NCI-H2196 treated with DMSO at 0.1 percent for 48 hours (cell line): Measurements from ENCODE around the gene AGBL1.

Source experiments
- DNase-seq: peaks from one replicate; lab custom pipeline; 2025; ENCODE audit not compliant: unreplicated experiment; lab: John Stamatoyannopoulos, UW

Gene AGBL1

DNA sequence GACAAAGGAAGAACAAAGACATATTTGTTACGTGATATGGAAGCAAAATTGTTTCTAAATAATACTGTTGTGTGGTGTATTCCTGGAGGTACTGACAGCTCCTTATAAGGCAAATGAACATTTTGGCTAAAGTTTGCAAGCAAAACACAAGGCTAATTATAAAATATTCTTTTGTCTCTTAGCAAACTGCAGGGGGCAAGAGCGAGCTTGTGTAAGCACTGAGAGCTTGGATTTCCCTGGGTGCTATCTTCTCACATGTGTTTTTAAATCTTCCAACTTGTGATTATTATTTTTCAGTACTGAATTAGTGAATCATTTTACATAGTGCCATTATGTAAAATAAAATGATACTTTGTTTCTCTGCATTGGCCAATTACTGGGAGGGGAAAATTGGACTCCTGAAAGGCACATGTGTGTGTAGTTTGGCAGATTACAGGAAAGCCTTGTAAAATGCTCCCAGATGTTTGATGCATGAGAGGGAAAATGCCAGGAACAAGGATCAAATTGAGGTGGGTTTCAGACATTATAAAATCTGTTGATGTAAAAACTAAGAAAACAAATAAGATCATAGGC lies 611.5 kb downstream of the AGBL1 start:
- DNase-seq = no peak

DNA sequence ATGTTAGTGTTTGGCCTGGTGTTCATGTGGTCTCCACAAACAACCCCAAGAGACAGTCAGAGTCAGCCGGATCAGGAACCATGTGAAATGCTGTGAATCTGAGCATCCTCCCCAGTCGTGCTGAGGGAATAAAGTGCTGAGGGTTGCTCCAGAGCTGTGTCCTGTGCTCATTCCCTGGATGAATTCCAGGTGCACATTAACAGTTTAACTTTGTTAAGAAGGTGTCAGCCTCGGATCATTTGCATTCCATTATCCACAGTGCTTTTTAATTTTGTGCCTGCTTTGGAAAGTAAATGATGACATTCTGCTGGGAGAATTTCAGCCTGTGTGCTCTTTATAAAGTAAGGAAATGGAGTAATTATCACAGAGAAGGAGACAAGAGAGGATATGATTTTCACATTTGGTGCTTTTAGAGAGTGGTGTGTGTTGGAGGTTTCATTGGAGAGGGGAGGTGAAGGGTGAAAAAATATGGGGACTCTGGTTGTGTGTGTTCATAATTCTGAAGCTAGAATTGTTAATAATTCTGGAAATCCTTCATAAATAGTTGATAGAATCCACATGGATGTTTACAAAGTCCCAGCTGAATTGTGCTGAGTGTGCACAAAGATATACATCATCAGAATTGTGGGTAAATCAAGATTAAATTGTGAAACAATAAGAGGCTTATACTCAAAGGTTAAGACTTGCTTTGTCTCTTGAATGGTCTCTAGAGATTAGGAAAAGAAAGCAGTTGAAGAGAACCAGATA lies 621.4 kb downstream of the AGBL1 start:
- no peak for DNase-seq

- no peak for DNase-seq
Measured at GRCh38 chr15:86701611-86701963, 621.9 kb downstream of the AGBL1 start.

GRCh38 chr15:86706813-86707212 lies 627.1 kb downstream of the AGBL1 start:
- no peak for DNase-seq

- DNase-seq = no peak
Measured at GRCh38 chr15:86711476-86711875, 631.8 kb downstream of the AGBL1 start.

DNA sequence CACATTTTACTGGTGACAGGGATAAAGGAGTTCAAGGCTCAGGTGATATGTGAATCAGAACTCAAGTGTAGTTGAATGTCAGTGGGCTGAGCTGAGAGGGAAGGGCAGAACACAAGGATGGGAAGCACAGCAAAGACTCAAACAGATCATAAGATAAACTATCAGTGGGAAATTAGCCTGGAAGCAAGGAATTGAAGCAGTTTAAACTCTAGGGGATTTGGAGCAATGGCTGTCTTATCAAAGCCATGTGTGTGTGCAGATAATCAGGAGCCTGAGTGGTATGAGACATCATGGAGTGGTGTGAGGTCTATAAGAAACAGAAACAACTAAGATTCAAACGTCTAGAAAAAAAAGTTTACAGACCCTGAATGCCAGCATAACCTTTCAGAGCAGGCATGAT lies 634.6 kb downstream of the AGBL1 start:
- DNase-seq = no peak

GRCh38 chr15:86725628-86726027 lies 646.0 kb downstream of the AGBL1 start:
- DNase-seq = no peak

GRCh38 chr15:86735247-86736040 lies 655.8 kb downstream of the AGBL1 start:
- no peak for DNase-seq

DNA sequence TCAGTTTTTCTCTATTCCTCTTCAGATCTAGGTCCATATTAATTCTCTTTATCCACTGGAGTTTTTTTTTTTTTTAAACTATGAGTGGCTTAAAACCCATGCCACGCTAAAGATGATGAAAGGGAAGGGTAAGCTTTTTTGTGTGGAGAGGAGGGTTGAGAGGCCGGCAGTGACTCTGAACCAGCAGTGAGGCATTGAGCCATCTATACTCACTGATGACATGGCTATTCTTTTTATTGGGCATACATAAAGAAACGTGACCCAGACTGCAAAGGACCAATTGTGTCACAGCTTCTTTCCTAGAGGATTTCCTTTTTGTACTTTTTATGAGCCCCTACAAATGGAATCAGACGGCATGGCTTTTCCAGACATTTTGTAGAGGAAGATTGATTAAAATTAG lies 662.2 kb downstream of the AGBL1 start:
- DNase-seq = no peak

- DNase-seq = no peak
Measured at GRCh38 chr15:86743283-86743903, 663.7 kb downstream of the AGBL1 start.

- no peak for DNase-seq
Measured at GRCh38 chr15:86744198-86744780, 664.6 kb downstream of the AGBL1 start.

- no peak for DNase-seq
Measured at GRCh38 chr15:86751116-86751515, 671.4 kb downstream of the AGBL1 start.

DNA sequence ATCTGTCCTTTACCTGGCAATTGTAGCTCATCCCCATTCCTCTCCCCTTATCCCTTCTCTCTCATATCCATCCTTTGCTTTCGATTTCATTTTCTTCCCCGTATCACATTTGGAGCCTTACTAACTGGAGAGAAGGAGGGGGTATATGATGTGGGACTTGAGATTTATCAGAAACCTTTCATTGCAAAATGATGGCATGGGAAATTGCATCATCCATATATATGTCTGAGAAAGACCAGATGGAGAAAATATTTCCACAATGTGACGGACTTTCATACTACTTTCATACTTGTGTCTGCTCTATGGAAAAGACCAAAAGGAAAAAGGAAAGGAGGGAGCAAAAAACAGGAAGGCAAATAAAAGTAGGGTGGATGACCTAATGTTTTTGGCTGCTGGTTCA lies 675.2 kb downstream of the AGBL1 start:
- no peak for DNase-seq

- no peak for DNase-seq
Measured at GRCh38 chr15:86756688-86757087, 677.0 kb downstream of the AGBL1 start.

DNA sequence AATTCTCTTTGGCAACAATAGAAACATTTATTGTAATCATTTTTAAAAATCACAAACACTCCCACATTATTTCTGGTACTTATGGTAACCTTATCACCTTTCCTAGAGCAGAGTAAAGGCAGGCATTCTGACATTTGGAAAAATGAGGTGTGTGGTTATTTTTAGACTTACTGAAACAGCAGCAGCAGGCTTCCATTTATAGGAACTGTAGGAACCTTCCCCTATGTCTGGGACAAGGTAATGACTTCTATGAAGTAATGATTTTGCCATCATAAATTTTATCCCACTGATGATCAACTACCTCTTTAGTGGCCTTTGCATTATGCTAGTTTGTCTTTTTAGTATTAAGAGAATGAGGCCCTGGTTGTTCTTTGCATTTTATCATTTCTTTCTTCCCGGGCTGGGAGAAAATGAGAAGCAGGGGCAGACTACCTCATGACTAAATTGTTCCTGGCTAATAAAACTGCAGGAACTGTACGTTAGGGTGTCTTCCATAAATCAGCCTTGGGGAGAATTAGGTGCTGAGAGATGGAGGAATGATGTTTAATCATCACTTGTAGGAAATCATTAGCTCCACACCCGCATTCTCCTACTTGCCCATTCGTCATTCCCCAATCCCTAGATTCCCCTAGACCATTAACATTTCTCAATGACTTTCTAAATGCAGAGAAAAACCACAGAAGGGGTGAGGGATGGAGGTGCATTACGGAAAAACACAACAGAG lies 680.3 kb downstream of the AGBL1 start:
- no peak for DNase-seq

- DNase-seq = no peak
Measured at GRCh38 chr15:86762874-86763273, 683.2 kb downstream of the AGBL1 start.

DNA sequence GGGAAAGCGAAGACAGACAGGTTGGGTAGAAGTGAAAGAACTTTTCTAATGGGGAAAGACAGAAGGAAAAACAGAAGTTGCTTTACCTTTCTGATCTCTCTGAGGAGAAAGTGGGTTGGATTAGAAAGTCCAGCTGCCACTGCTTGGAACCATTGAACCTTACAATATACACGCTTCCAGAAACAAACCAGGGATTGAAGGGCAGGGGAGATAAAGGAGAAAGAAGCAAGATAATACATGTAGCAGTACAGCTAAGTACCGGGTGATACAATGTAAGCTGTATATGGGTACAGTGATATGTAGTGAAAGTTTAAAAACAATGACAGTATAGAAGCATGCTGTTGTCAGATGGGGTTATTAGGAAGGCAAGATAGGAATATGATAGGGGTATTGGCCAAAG lies 684.4 kb downstream of the AGBL1 start:
- DNase-seq = no peak

GRCh38 chr15:86765281-86765680 lies 685.6 kb downstream of the AGBL1 start:
- DNase-seq = no peak

DNA sequence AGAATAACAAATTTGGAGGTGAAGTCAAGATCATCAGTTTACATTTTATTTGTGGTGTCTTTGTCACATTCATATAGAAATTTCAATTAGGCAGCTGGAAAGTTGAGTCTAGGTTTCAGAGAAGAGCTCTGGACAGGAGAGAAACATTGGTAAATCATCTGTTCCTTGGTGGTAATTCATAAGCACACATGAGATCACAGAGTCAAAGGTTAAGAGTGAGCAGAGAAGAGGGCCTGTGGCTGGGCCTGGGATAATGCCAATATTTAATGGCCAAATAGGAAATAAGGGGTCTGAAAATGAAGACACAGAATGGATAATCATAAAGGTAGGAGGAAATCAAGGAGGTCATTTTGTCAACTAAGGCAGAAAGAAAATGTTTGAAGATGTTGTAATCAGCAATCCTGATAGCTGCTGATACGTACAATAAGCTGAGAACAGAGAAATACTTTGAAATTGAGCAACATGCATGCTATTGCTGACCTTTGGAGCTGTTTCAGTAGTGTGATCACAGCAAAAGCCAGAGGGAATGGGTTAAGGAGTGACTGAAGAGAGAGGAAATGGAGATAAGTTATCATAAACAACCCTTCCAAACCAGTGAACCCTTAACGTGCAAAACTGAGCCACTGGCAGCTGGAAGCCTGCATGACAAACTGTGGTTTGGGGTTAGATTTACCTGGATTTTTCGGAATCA lies 692.8 kb downstream of the AGBL1 start:
- DNase-seq = no peak

- DNase-seq = no peak
Measured at GRCh38 chr15:86773736-86774135, 694.1 kb downstream of the AGBL1 start.
